22Rv1 (cell line): Measurements from ENCODE around the gene GSTO1.

Experiments used
- ZFX ChIP-seq: fragments of 450-650 bp; IDR thresholded peaks from 2 replicates; pipeline ENCODE4 v1.6.1; 2017; ENCODE audit warnings: antibody characterized with exemption, borderline replicate concordance
- TF ChIP-seq, protein P1 (sequence below): fragments of 450-650 bp; IDR thresholded peaks from 2 replicates; pipeline ENCODE4 v1.5.1; 2017; ENCODE audit warnings: mild to moderate bottlenecking

DNA sequence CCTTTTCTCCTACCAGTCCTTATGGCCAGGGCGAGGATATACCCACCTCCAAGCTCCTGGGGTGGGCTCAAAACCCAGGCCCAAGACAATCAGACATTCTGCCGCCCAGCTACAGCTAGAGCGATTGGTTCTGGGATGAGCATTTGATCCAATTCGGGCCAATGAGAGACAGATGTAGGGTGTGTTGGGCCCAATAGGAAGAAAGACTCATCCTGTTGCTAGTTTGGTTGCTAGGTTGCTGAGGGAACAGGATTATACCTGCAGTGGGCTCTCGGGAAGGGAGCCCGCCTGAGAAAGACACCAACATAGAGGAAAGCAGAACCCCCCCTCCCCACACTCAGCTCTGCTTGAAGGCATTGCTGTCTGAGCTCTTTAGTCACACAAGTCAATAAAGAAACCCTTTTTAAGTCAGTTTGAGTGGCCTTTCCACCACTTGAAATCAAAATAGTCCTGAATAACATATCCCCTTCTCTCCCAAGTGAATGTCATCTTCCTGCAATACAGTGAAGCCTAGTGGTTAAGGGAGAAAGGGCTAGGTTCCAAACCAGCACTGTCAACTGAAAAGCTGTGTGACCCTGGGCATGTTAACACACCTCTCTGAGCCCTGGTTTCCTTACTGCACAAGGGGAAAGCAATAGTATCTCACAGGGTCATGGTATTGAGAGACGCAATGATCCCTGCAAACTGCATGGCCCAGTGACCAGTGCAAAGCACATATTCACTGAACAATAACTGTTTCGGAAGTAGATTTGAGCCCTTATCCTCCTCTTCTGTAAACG, 61.8 kb downstream of the GSTO1 start:
- TF ChIP-seq, protein P1, sequence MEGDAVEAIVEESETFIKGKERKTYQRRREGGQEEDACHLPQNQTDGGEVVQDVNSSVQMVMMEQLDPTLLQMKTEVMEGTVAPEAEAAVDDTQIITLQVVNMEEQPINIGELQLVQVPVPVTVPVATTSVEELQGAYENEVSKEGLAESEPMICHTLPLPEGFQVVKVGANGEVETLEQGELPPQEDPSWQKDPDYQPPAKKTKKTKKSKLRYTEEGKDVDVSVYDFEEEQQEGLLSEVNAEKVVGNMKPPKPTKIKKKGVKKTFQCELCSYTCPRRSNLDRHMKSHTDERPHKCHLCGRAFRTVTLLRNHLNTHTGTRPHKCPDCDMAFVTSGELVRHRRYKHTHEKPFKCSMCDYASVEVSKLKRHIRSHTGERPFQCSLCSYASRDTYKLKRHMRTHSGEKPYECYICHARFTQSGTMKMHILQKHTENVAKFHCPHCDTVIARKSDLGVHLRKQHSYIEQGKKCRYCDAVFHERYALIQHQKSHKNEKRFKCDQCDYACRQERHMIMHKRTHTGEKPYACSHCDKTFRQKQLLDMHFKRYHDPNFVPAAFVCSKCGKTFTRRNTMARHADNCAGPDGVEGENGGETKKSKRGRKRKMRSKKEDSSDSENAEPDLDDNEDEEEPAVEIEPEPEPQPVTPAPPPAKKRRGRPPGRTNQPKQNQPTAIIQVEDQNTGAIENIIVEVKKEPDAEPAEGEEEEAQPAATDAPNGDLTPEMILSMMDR = no peak
- no peak for TF ChIP-seq ZFX
